Neural progenitor cell (in vitro differentiated cells): ENCODE results near the gene SNX30.

ENCODE experiments used
- CTCF ChIP-seq: fragments of 200-600 bp; sonication (generic); IDR thresholded peaks from 2 replicates; pipeline ENCODE4 v1.5.1; 2017; ENCODE audit warnings: antibody characterized with exemption, mild to moderate bottlenecking
- EZH2phosphoT487 ChIP-seq: fragments of 200-600 bp; sonication (generic); IDR thresholded peaks from 2 replicates; pipeline ENCODE4 v1.6.1; 2017; ENCODE audit warnings: antibody characterized with exemption

- TF ChIP-seq CTCF (no peak), EZH2phosphoT487 (no peak)
Observed at GRCh38 chr9:112750764-112751055, 150 bp downstream of the SNX30 start.
